Measurements from ENCODE around the gene GREB1L. TPM values are rescaled to one million over a fixed set of nuclear protein-coding genes. Genes with fewer than 3 reads are reported as not detected.

GREB1L gene
- polyA plus RNA-seq, 1 of the 3 experiments (the other 2 are of a cell fraction): under 0.01 TPM

DNA sequence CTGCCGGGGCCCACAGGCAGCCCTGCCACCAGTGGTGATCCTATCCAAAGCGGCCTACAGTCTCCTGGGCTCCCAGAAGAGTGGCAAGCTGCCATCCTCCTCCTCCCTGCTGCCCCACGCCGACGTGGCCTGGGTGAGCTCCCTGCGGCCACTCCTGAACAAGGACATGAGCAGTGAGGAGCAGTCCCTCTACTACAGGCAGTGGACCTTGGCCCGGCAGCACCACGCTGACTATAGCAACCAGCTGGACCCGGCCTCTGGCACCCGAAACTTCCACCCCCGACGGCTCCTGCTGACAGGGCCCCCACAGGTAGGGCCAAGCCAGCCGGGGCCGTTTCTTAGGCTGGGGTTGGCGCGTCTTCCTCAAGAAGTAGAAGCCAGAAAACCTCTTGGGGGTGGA, 258.0 kb downstream of the GREB1L start (continued):
- no peak for TF ChIP-seq CHD2 (IDR thresholded peaks at IDR 0.05; ENCODE audit: low read length, partially characterized antibody)
- TF ChIP-seq, protein P1, sequence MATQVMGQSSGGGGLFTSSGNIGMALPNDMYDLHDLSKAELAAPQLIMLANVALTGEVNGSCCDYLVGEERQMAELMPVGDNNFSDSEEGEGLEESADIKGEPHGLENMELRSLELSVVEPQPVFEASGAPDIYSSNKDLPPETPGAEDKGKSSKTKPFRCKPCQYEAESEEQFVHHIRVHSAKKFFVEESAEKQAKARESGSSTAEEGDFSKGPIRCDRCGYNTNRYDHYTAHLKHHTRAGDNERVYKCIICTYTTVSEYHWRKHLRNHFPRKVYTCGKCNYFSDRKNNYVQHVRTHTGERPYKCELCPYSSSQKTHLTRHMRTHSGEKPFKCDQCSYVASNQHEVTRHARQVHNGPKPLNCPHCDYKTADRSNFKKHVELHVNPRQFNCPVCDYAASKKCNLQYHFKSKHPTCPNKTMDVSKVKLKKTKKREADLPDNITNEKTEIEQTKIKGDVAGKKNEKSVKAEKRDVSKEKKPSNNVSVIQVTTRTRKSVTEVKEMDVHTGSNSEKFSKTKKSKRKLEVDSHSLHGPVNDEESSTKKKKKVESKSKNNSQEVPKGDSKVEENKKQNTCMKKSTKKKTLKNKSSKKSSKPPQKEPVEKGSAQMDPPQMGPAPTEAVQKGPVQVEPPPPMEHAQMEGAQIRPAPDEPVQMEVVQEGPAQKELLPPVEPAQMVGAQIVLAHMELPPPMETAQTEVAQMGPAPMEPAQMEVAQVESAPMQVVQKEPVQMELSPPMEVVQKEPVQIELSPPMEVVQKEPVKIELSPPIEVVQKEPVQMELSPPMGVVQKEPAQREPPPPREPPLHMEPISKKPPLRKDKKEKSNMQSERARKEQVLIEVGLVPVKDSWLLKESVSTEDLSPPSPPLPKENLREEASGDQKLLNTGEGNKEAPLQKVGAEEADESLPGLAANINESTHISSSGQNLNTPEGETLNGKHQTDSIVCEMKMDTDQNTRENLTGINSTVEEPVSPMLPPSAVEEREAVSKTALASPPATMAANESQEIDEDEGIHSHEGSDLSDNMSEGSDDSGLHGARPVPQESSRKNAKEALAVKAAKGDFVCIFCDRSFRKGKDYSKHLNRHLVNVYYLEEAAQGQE (IDR thresholded peaks at IDR 0.05; ENCODE audit: low read depth, low read length): no peak

DNA sequence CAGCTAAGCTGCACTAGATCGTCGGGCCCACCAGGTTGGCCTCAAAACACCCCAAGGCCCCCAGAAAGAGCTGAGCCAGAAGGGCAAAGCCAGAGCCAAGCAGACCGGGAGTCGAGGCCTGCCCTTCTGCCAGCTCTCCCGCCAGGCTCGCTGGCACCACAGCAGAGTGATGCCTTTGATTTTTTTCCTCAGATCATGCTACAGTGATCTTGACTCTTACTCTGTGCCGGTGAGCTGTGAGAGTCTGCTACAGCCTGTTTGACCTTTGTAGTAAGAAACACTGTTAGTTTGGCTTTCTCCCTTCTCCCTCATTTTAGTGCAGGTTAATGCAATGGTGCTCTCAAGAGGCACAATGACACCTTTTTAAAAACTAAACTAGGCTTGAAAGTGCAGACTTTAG, 260.6 kb downstream of the GREB1L start:
- Histone ChIP-seq H3K4me1 (ENCODE audit: control insufficient read depth in 1 of 2, insufficient read depth in 2 of 2, low read depth in 1 of 2, low read length in 1 of 2) (no peaks in the 10 kb centered on the region), H3K9me2 (no peaks in the 10 kb centered on the region), H3F3A (replicated peaks; ENCODE audit: insufficient read depth) (no peaks in the 10 kb centered on the region), H3K27ac (ENCODE audit: low read depth in 2 of 2, low read length in 1 of 2) (no peak overlapping the region), H3K9me3 (no peaks in the 10 kb centered on the region), H2AFZ (ENCODE audit: low read depth) (no peak overlapping the region), H3K27me3 (ENCODE audit: insufficient read depth) (no peaks in the 10 kb centered on the region), H4K20me1 (ENCODE audit: insufficient read depth) (no peaks in the 10 kb centered on the region), H3K9ac (no peak overlapping the region), H3K79me2 (ENCODE audit: insufficient read depth) (no peaks in the 10 kb centered on the region), H3K4me2 (no peak overlapping the region), H3K4me3 (ENCODE audit: low read depth in 2 of 2, low read length in 1 of 2) (no peak overlapping the region), H3K36me3 (replicated peaks in 1 of 2; ENCODE audit: control insufficient read depth in 1 of 2, insufficient read depth in 2 of 2, low read length in 1 of 2) (no peaks in the 10 kb centered on the region)
- ChIA-PET POLR2A (no interaction called here), CTCF (interaction anchor here (1.1 to 1.5 kb wide), 2 partner anchors 10 to 13 kb away, joined by 3 to 4 read pairs; no protein-coding TSS in a partner anchor)
- WGBS (ENCODE audit: low lambda C conversion rate): 81% methylated on average over 5 of the region's 7 CpGs
- TF ChIP-seq FOXJ3 (CRISPR knock-in tag; IDR thresholded peaks at IDR 0.05) (no peak), CTCF (IDR thresholded peaks at IDR 0.05) (no peak), SMC3 (IDR thresholded peaks at IDR 0.05; ENCODE audit: low read depth, low read length) (no peak), TCF12 (IDR thresholded peaks at IDR 0.05) (no peak), NFIC (IDR thresholded peaks at IDR 0.05; ENCODE audit: borderline replicate concordance) (no peak), MEF2A (IDR thresholded peaks at IDR 0.05; ENCODE audit: borderline replicate concordance, low read depth) (no peak), TEAD4 (IDR thresholded peaks at IDR 0.05; ENCODE audit: borderline replicate concordance, insufficient read depth) (no peak), ELF1 (IDR thresholded peaks at IDR 0.05) (no peak), FOXM1 (IDR thresholded peaks at IDR 0.05; ENCODE audit: low read depth) (no peak), NRF1 (IDR thresholded peaks at IDR 0.05; ENCODE audit: low read depth, low read length) (no peak), EZH2phosphoT487 (IDR thresholded peaks at IDR 0.05; ENCODE audit: borderline replicate concordance, low read depth) (no peak), ZBTB33 (IDR thresholded peaks at IDR 0.05; ENCODE audit: borderline replicate concordance, low read depth) (no peak), EP300 (IDR thresholded peaks at IDR 0.05; ENCODE audit: borderline replicate concordance in 1 of 2, low read depth in 1 of 2, low read length in 1 of 2) (no peak), FOSL2 (IDR thresholded peaks at IDR 0.05; ENCODE audit: borderline replicate concordance, low read depth) (no peak), POLR2AphosphoS5 (IDR thresholded peaks at IDR 0.05; ENCODE audit: low read depth, low read length) (no peak), RAD21 (IDR thresholded peaks at IDR 0.05; ENCODE audit: low read length) (no peak)
- TF ChIP-seq, protein P1 (IDR thresholded peaks at IDR 0.05; ENCODE audit: low read depth, low read length): no peak
- TF ChIP-seq, protein P2, sequence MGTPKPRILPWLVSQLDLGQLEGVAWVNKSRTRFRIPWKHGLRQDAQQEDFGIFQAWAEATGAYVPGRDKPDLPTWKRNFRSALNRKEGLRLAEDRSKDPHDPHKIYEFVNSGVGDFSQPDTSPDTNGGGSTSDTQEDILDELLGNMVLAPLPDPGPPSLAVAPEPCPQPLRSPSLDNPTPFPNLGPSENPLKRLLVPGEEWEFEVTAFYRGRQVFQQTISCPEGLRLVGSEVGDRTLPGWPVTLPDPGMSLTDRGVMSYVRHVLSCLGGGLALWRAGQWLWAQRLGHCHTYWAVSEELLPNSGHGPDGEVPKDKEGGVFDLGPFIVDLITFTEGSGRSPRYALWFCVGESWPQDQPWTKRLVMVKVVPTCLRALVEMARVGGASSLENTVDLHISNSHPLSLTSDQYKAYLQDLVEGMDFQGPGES (IDR thresholded peaks at IDR 0.05; ENCODE audit: low read depth, low read length): no peak
- no peak for DNase-seq

All from SK-N-SH (cell line).